K562 (cell line): Measurements from ENCODE around the gene MKNK2. TPM values are rescaled to one million over a fixed set of nuclear protein-coding genes. Genes with fewer than 3 reads are reported as not detected.

ENCODE experiments used
- MAFF ChIP-seq: IDR thresholded peaks from 2 replicates; pipeline ENCODE4 v1.6.1; 2012; ENCODE audit warnings: low read length, improper control_type of control experiment
- POLR2AphosphoS5 ChIP-seq: IDR thresholded peaks from 2 replicates; pipeline ENCODE4 v1.6.1; 2011; ENCODE audit warnings: mild to moderate bottlenecking, low read depth, low read length, moderate library complexity; ENCODE audit not compliant: control insufficient read depth, insufficient read depth
- ZNF318 ChIP-seq, 2 experiments: fragments of 450-650 bp; IDR thresholded peaks; 2 replicates each; pipeline ENCODE4 v1.6.1; 2016; ENCODE audit warnings: mild to moderate bottlenecking in 2 of 2, borderline replicate concordance in 1 of 2, low read depth in 1 of 2, moderate library complexity in 1 of 2
- ZNF407 ChIP-seq: fragments of 450-650 bp; IDR thresholded peaks from 2 replicates; pipeline ENCODE4 v1.6.1; 2016; ENCODE audit warnings: low read depth
- polyA plus RNA-seq, 8 experiments: library from polyadenylated mRNA; depleted of rRNA in 4 of 8; stranded (reverse) in 5 of 8; unstranded in 3 of 8; fragments of >200 nt; fragmentation: Nextera tagmentation in 2 of 8; fragmentation: Illumina TruSeq in 1 of 8; extraction: Ambion mirVana in 2 of 8; extraction: Trizol in 1 of 8; gene quantifications; 2 replicates each; pipeline versions ENCODE4 v1.2.1 to v1.2.3, GENCODE V29; 2011 to 2014; ENCODE audit warnings: inconsistent platforms in 1 of 8, missing spikeins in 1 of 8
- total RNA-seq, 7 experiments: library from RNA; depleted of rRNA in 6 of 7; stranded (reverse); fragments of >200 nt in 6 of 7; fragmentation: Illumina TruSeq in 2 of 7; extraction: Trizol in 2 of 7; gene quantifications; 2 replicates each; pipeline versions ENCODE4 v1.2.1 to v1.2.3, GENCODE V29; 2011 to 2021; ENCODE audit warnings: low replicate concordance in 1 of 7

The MKNK2 gene
- total and polyA plus RNA-seq, 9 of the 15 experiments (the other 6 are each of a cell fraction or from before 2014, with no cell fraction given): 5.1 to 191 (median 51.9) TPM

GRCh38 chr19:2013683-2013961 is 37.4 kb downstream of the MKNK2 start (continued):
- no peak for TF ChIP-seq ZNF318 (IDR thresholded peaks at IDR 0.05; ENCODE audit: borderline replicate concordance in 1 of 2, low read depth in 1 of 2)
- TF ChIP-seq ZNF407: no peak
- no peak for TF ChIP-seq MAFF
- no peak for TF ChIP-seq POLR2AphosphoS5
